ENCODE measurements around the gene SLC44A1.

DNA sequence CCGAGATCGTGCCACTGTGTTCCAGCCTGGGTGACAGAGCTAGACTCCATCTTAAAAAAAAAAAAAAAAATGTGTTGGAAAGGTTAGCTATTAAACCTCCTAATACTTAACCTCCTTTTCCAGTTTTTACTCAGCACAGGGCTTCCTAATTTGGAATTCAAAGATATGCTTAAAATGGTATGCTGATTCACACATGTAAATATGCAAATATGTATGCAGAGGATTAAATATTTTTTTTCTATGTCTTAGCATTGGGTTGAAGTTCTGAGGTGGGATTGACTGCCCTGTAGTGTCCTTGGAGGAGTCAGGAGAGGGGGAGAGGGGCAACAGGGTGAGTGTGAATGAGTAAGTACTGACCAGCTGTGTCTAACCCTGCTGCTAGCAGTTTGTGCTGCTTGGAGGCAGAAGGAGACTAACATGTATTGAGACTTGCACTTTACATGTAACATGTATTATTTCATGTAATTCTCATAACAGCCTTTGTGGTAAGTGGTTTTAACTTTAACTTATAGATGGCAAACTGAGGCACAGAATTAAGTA lies 63.2 kb downstream of the SLC44A1 start:
- TF ChIP-seq, protein P1, sequence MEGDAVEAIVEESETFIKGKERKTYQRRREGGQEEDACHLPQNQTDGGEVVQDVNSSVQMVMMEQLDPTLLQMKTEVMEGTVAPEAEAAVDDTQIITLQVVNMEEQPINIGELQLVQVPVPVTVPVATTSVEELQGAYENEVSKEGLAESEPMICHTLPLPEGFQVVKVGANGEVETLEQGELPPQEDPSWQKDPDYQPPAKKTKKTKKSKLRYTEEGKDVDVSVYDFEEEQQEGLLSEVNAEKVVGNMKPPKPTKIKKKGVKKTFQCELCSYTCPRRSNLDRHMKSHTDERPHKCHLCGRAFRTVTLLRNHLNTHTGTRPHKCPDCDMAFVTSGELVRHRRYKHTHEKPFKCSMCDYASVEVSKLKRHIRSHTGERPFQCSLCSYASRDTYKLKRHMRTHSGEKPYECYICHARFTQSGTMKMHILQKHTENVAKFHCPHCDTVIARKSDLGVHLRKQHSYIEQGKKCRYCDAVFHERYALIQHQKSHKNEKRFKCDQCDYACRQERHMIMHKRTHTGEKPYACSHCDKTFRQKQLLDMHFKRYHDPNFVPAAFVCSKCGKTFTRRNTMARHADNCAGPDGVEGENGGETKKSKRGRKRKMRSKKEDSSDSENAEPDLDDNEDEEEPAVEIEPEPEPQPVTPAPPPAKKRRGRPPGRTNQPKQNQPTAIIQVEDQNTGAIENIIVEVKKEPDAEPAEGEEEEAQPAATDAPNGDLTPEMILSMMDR (conservative IDR thresholded peaks at IDR 0.05; ENCODE audit: low read length) = no peak
- no peak for TF ChIP-seq EZH2phosphoT487 (IDR thresholded peaks at IDR 0.05; ENCODE audit: borderline replicate concordance, low read depth, low read length)

All from OCI-LY7 (cell line).